HAP-1 (cell line): Measurements from ENCODE around the gene SERPINB13.
"Not testable (repeated sequence)": the region's sequence is repeated elsewhere in the genome, so short reads cannot be mapped to it uniquely, and the experiment has no call there.

Experiments
- DNase-seq, 2 experiments: peaks; one replicate each; pipeline ENCODE4 v3.0.0-alpha.2; 2016 to 2020; ENCODE audit warnings: low spot score in 2 of 2
- H3K27me3 ChIP-seq: fragments of 250-450 bp; sonication (Bioruptor Pico); 2 replicates; pipeline ENCODE4 v1.5.1; 2020; ENCODE audit warnings: low read depth, mild to moderate bottlenecking, moderate library complexity
- H3K36me3 ChIP-seq: fragments of 250-450 bp; sonication (Bioruptor Pico); replicated peaks from 2 replicates; pipeline ENCODE4 v1.5.1; 2020; ENCODE audit warnings: mild to moderate bottlenecking
- H3K4me1 ChIP-seq: fragments of 250-450 bp; sonication (Bioruptor Pico); 2 replicates; pipeline ENCODE4 v1.5.1; 2020; ENCODE audit warnings: mild to moderate bottlenecking
- H3K4me3 ChIP-seq: fragments of 250-450 bp; sonication (Bioruptor Pico); 2 replicates; pipeline ENCODE4 v1.5.1; 2020; ENCODE audit warnings: mild to moderate bottlenecking, moderate library complexity
- H3K9me3 ChIP-seq: fragments of 250-450 bp; sonication (Bioruptor Pico); 2 replicates; pipeline ENCODE4 v1.5.1; 2020; ENCODE audit warnings: mild to moderate bottlenecking, moderate library complexity
- in situ Hi-C: fragments of 300-500 bp; cut with MboI; formaldehyde crosslinking; loops from 3 replicates; pipeline ENCODE4 v1.14.3; 2020; ENCODE audit warnings: low sequenced_read_pairs, inconsistent platforms, mixed read lengths

The SERPINB13 gene

DNA sequence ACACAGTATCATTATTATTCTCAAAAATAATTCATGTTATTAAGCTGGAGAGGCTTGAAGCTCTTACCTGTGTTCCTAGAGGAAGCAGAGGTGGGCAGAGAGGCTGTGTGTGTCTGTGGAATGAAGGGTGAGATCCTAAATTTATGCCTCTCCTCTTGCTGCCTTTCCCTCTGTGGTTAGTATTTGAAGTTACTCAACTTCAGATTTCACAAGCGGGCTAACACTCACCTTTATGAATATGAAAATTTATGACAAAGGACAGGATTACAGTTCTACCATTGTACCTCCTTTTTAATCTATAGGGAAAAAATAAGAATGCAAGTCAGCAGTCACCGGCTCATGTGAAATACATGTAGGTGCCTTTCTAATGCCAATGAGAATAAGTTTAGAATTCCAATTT is 57.0 kb downstream of the SERPINB13 start, which contains the start of gene SERPINB4:
TSS of gene SERPINB4 (minus strand) at position 115 of the 400 bp plus-strand sequence. CDS start 679 bp downstream, outside the sequence.
- H3K36me3 ChIP-seq, H3K4me3 ChIP-seq, H3K4me1 ChIP-seq, in situ Hi-C loops, DNase-seq, H3K27me3 ChIP-seq, H3K9me3 ChIP-seq: not testable (repeated sequence)

DNA sequence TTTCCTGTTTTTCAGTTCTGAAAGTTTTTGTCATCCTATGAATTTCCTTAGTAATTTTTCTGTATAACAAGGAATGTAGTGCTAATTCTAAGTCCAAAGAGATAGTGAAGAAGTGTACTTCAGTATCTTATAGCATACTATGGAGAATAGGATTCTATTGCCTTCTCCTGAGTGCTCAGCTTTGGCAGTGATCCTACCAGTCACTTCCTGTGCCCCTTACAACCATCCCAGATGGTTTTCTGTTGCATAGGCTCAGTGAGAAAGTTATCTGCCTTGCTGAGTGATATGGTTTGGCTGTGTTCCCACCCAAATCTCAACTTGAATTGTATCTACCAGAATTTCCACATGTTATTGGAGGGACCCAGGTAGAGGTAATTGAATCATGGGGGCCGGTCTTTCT is 57.6 kb downstream of the SERPINB13 start:
- H3K36me3 ChIP-seq, H3K4me3 ChIP-seq, H3K9me3 ChIP-seq, H3K4me1 ChIP-seq, H3K27me3 ChIP-seq, in situ Hi-C loops, DNase-seq: not testable (repeated sequence)

DNA sequence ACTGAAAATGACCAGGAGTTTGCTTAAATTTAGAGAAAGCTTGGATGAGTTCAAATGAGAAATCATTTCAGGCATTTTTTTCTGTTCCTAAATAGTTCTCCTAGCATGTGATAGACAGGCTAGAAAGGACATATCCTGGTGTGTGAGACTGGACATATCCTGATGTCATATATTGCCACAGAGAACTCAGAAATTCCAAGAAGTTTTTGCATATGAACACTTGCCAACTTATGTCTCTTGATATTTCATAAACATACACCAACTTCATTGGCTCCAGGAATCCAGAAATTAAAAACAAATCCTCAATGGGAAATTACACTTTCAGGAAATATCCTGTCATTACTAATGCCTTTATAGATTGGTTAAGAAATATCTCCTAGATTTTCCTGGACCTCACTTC is 59.8 kb downstream of the SERPINB13 start:
- Histone ChIP-seq H3K4me3 (no peak overlapping the region), H3K27me3 (peaks cover 10% of the 10 kb centered on the region; the same call in 1 of the 2 replicates), H3K36me3 (no peaks in the 10 kb centered on the region), H3K4me1 (no peaks in the 10 kb centered on the region), H3K9me3 (no peaks in the 10 kb centered on the region)
- in situ Hi-C loops = no loop called here
- DNase-seq = no peak

DNA sequence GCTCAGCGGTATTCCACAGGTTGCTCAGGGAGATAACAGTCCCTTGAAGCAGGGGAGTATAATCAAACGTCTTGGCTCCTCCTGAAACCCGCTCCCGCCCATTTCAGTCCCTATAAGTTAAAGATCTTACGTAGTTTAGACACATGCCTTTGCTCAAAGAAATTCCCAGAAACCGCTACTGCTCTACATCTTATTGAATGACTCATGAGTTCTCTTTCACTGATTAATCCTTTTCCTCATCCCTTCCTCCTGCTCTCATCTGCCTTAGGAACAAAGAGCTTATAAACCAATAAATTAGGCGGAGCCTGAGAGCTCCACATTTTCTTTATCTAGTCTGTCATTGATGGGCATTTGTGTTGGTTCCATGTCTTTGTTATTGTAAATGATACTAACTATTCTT is 61.1 kb downstream of the SERPINB13 start:
- no peaks in the 10 kb centered on the region for H3K9me3 ChIP-seq
- H3K4me1 ChIP-seq = no peaks in the 10 kb centered on the region
- no peak overlapping the region for H3K4me3 ChIP-seq
- no peaks in the 10 kb centered on the region for H3K36me3 ChIP-seq
- DNase-seq = no peak
- H3K27me3 ChIP-seq = peaks cover 10% of the 10 kb centered on the region; the same call in 1 of the 2 replicates
- in situ Hi-C loops = no loop called here
